Transverse colon (tissue), 4 donors: Measurements from ENCODE around the gene HERC6.

Experiments
- CTCF ChIP-seq, 5 experiments: fragments of 200-600 bp in 3 of 5; fragments of 450-650 bp in 2 of 5; sonication (generic) in 3 of 5; IDR thresholded peaks; 1 replicate in 2 of 5; 2 replicates in 3 of 5; pipeline ENCODE4 v1.5.1; 2016 to 2017; ENCODE audit warnings: antibody characterized with exemption in 5 of 5, inconsistent platforms in 3 of 5, mild to moderate bottlenecking in 2 of 5, moderate library complexity in 1 of 5
- EP300 ChIP-seq: sonication (generic); formaldehyde crosslinking; IDR thresholded peaks from one replicate; pipeline ENCODE4 v1.6.1; 2017; ENCODE audit warnings: antibody characterized with exemption, low read depth
- POLR2AphosphoS5 ChIP-seq, 3 donors: sonication (generic); formaldehyde crosslinking; IDR thresholded peaks; one replicate each; pipeline ENCODE4 v1.6.1; 2016; ENCODE audit warnings: antibody characterized with exemption in 3 of 3

GRCh38 chr4:88446124-88446523 lies 67.5 kb downstream of the HERC6 start:
- TF ChIP-seq CTCF (IDR thresholded peaks at IDR 0.05), result no peak
- no peak for TF ChIP-seq EP300
- TF ChIP-seq POLR2AphosphoS5 (IDR thresholded peaks at IDR 0.05), result no peak
